Kidney capillary endothelial cell (primary cell): ENCODE data around the gene RREB1.
A peak's percentile ranks its signal among the peaks of the same experiment; 100 is the strongest.

Experiments used
- DNase-seq: peaks from one replicate; pipeline ENCODE4 v3.0.0-alpha.2; 2018; ENCODE audit warnings: low spot score

Gene RREB1

DNA sequence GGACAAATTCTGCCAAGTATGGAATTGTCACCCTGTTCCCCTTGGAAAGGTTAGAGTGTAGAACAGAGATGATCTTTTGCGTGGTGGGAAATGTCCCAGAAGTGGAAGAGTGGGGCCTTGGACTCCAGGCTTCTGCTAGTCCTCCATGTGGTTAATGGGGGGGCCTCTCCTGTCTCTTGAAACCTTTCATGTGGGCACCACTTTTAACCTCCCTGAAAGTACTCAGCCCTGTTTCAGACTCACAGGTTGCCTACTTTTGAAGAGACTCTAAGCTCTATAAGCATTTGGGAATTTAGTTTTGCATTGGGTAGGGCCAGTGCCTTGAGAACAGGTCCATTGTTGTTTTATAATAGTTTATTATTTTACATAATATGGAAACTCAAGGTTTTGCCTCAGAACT lies 17.5 kb downstream of the RREB1 start:
- no peak for DNase-seq

DNA sequence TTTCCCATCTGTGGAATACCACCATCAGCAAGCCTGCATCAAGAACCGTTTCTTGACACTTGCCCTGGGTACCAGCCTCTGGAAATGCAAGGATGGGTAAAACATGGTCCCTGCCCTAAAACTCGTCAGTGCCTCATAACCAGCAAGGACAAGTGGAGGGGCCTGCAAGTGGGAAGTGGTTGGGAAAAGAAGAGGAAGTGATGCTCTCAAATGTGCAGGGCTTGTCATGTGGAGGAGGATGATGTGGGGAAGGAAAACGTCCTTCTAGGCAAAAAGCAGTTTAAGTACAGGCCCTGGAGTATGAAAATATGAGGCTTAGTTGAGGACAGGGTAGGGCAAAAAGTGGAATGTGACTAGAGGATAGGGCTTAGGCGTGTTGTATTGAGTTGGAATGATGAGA lies 19.0 kb downstream of the RREB1 start:
- DNase-seq: no peak

DNA sequence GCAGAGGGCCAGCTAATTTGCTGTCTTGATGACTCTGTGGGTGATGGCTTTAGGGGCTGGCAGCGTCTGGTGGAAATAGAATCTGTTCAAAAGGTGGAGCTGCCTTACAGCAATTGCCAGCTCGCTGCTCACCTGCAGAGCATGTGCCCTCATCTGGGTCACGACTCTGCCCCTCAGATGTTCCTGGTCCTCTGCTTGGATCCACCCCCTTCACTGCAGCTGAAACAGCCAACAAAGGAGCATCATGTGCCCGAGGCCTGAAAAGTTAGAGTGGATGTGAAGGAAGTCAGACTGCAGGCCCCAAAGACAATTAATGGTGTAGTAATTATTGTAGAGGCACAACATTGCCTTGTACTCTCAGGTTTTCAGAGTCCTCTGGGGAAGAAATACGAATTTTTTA lies 19.9 kb downstream of the RREB1 start:
- DNase-seq: no peak

DNA sequence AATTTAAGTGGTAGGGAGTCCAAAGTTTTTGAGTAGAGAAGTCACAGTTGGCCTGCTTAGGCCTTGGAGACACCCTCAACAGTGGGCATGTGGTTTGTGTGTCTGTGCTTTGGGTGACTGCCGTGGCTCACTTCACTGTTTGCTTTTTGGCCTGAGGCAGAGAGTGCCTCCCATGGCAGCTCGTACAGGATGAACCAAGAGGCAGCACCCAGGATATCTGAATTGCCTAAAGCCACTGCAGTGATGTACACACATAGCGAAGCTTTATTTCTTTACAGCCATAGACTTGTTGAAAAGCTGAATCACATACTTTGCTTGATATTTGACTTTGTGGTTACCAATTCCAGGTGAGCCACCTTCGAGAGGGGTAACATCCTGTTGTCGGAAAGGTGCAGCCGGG lies 21.6 kb downstream of the RREB1 start:
- DNase-seq: no peak

DNA sequence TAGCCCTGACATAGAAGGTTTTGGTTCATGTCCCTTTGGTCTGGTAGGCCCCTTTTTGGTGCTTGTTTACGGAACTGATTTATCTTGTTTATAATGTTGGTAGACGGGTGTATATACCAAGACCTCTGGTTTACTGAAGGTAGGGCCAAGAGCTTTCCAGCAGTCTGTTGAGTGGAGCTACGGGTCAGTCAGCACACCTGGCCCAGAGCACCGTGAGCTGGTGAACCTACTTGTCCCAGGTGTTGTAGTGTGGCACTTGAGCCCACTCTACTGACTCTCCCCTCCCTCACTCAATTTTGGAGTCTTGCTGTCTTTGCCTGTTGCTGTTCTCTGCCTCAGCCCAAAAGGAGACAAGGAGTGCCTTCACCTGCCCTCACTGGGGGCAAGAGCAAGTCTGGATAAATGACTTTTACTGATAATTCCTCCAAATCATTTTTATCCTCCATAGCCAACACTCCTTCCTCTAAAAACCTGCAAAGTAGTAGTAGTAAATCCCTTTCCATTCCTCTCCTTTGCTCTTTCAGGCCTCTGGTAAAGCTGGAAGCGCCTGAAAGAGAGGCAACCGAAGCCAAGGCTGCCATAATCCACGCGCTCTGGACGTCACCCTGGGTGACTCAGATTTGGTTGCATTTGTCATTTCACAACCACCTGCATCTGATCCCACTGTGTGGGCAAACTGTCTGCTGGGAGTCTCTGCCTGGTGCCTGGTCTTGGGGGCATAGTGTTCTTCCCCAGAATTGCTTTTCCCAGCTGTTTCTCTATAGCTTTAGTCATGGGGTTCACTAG lies 22.2 kb downstream of the RREB1 start:
- DNase-seq: no peak

DNA sequence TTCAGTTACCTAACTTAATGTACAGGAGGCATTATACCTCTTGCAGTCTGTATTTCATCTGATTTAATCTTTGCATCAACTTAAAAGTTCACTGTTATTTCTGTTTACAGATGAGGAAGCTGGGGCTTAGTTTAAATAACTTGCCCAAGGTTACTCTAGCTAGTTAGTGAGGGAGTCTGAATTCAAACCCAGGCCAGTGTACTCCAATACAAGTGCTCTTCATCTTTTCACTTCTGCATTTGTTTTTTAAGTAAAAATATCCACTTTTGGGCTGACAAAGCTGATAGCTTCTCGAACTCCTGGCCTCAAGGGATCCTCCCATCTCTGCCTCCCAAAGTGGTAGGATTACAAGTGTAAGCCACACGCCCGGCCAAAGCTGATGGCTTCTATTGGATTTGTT lies 23.6 kb downstream of the RREB1 start:
- DNase-seq: no peak

DNA sequence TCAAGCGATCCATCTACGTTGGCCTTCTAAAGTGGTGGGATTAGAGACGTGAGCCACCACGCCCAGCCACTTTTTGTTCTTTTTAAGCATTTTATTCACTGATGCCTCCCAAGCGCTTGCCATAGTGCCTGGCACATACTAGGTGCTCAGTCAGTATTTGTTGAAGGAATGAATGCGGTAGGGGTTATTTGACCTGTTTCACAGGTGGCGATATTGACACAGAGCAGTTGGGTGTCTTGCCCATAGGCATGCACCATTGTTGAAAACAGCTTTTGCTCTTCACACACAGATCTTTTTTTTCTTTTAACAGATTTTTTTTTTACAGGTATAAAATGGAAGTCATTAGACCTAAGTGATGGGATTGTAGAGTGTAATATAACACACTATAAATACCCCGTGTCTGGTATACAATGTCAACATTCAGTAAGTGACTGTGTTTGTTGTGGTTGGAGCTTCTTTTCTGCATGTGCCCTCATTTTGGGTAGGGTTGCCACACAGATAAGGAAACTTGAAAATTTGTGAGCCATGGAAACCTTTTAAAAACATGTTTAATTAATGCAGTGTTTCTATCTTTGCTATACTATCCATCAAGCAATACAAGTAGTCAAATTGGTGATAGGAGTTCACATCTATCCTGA lies 24.8 kb downstream of the RREB1 start:
- DNase-seq: no peak

DNA sequence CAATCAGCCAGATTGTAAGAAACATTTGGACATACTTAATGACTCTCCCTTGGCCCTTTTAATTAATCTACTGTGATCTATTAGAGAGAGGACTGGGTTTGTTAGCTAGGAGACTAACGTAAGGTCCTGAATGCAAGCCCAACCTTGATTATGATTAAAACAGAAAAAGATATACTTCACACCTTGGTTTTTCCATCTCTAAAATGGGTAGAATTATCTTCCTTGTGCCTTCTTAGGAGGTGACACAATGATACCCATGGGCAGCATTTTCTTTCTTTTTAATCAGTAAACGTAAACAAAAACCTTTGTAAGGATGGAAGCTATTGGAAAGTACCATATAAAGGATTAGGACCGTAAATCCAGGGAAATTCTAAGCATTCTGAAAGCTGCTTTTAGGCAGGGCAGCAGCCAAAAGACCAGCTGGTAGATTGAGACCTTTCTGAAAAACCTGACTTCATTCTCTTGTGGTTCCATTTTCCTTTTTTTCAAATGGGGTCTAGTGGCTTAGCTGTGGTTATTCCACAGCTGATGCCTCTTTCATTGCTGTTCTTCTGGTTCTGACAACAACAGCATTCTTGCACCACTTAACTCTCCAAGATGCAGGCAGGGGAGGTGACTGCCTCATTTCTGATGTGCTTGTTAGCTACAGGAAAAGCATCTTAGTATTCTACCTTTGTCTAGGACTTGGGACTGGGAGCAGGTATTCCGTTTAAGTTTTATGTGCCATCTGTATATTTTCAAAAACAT lies 27.4 kb downstream of the RREB1 start:
- no peak for DNase-seq

DNA sequence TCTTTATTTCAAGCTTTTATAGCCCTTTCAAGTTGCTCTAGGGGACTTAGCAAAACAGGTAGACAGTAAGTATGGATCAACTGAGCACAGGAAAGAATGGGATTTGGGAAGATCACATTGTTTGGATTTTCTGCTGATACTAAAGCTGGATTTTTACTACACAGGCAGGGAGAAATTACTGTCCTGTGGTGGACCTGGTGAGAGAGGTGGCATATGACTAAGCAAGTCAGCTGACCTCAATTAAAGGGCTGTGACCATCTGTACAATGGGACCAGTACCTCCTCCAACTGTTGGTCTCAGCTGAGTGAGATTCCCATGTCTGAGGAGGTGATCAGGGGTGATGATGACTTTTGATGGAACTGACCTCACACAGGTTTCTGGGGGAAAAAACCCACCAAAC lies 28.0 kb downstream of the RREB1 start:
- DNase-seq: no peak

DNA sequence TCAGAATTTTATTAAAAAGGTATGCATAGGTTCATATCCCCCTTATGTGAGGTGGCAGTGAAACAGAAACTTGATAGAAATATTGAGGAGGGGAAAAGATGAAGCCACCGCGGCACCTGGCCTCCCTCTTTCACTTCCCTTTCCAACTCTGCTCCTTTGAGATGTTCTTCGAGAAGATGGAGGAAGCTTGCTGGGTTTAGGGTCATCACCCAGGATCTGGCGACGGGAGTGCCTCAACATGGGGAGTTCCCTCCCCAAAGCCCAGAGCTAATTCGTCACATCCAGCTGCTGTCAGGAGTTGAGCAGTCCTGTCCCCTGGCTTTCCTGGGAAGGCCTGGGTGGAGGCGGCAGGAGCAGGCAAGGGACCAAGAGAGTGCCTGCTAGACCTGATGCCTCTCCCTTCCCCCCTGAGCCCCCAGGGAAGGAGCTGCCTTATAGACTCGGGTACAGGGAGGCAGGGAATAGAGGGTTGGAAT lies 29.1 kb downstream of the RREB1 start:
- DNase-seq: no peak

DNA sequence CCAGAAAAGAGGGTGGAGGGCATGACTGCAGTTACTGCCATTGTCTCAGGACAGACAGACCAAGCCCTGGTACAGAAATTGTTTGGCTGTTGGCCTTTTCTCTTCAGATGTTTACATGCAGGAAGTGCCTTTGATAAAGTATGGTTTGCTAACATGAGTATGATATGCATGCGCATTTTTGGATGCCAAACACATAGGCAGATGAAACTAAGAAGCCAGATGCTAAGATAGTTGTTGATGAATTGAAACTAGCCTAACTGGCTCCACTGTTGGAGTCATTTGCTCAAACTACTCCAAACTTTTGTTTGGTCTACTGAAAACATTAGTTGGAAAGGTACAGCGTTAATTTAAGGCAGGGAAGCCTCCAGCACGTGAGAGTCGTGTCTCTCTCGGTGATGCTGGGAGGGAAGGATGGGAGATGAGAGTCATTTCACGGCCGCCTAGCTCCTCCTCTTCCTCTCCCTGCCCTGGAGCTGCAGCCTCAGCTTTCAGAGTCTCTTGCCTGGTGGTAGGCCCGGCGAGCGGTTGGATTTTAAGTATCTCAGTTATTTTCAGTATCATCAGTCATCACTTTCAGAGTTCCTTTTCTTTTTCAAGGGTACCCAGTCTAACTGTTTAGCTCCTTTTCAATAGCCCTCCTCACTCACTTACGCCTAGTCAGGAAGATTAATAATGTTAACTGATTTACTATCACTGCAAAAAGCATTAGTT lies 29.7 kb downstream of the RREB1 start:
- DNase-seq: peak; percentile 62

DNA sequence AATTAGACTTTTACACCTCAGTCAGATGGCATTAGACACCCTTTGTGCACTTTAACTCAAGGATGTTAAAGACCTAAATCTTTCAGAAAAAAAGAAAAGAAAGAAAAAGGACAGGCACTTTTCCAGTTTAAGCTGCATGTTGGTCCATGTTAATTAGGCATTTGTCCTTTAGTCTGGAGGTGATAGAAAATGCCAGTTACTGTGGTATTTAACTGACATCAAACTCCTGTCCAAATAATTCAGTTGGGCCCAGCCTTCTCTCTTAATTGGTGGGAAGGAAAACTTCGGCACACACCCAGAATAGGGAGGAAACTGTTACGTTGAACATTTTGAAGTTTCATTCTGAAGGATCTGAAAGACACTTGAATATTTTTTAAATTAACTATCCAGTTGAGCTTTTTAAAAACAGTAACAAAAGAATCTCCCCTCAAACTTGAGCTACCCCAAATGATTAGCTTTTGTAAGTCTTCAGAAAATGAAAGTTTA lies 30.3 kb downstream of the RREB1 start:
- no peak for DNase-seq

DNA sequence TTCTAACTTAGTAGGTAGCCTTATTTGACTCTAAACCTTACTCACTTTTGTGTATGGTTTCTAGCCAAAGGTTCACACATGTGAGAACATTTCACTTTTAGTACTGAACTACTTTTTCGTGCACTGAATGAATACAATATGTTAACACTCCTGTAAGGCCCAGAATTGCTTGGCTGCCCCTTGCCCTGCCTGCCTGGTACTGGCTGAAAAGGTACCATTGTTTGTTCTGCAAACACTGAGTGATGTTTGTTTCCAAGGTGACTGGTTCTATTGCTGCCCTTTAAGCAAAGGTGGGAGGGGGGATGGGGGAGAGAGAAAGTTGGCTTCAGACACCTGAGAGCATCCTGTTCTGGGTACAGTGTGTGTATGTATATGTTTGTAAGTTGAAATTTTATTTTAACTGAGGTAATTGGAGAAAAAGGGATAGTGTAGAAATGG lies 31.2 kb downstream of the RREB1 start:
- no peak for DNase-seq

DNA sequence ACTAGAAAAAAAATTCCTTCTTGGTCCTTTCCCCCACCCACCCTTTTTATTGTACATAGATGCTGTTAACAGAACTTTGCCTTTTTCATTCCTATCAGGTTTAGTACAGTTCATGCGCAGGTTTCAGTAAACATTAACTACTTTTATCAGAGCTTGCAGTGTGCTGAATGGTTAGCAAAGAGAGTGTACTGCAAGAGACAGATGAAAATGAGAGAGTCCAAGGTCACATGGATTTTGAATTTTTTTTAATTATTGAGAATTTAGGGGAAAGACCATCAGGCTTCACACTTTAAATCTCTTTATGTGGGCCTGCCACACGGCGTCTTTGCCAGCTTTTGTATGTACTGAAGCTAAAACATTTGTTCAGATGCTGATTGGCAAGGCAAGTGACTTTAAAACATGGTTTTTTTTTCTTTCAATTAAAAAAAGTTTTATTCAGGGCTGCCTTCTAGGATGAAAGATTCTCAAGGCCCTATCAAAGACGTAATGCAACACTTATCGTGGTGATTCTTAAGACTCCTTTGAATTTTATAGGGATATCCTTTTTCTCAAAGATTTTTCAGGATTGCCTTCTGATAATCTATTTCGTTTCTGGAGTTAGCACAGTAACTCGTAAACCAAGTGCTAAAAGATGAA lies 32.2 kb downstream of the RREB1 start:
- no peak for DNase-seq

DNA sequence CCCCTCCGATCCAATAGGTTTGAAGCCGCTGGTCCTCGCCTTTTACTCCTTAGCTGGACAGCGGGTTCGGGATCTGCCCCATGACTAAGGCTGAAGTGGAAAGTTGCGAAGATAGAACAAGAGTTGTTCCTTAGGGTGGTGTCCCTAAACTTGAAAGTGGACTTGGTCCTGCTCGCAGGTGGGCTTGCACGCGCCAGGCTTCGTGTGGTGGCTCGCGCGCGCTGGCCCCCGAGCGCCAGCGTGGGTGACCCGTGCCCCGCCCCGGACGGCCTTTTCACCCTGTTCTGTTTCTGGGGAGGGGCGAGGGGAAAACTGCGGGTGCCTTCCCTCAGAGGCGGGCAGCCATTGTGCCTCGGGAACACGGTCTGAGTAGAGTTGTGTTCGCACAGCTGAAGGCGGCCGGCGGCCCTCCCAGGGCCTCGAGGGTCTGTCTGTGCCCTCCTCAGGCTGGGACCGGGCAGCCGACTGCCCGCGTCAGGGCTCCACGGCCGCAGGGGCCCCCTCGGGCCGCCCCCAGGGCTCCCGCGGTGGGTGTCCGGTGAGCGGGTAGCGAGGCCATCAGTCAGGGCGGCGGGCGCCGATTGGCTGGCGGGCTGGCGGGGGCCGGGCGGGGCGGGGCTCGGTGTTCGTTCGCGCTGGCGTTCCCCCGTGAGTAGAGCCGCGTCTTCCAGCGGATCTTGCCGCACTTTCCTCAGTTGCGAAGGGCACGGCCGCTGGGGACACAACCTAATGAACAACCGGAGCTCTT lies 33.0 kb downstream of the RREB1 start:
- DNase-seq: peak; percentile 69

DNA sequence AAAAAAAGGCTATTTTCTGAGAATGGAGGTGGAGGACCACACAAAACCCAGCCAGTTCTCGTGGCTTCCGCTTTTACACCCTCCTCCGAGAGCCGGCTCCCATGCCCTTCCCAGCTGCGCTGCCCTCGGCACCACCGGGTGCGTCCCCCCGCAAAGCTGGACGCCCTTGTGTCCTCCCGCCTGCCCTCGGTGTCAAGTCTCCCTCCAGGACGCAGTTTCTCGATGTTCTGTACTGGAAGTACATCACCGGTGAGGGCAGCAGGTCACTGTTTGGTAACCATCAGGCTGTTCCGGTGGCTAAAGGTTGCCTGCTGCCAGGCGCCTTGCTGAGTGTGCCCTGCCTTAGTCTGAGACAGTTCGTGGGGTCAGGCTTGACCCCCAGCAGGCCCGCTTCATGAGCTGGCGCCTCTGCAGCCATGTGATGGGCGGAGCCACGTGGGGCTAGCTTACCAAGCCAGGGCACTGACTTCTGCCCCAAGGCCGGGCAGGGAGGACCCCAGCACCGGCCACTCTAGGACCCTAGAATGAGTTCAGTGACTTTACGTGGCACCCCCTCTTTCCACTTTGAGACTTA lies 34.6 kb downstream of the RREB1 start:
- no peak for DNase-seq

DNA sequence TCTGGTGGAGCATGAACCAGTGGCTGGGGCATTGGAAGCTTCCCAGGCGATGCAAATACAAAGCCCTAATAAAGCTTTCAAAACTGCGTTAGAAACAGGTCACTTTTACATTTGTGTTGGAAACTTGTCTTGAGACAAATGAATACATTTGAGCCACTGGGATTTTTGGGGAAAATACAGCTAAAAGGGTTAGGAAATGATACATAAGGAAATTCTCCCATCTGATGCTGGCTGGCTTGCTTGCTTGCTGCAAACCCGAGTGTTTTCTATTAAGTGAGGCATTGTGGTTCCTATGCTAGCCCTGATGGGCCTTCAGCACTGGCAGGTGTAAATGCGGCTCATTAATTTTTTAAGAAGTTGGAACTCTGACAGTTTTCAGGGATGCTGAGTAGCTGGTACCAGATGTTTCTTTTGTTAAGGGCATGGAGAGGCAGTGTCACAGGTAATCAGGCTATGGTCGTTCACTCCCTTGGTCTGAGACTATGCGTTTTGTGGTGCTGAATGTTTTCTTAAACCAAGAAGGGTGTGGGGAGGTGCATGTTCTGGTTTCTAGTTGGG lies 35.2 kb downstream of the RREB1 start:
- DNase-seq: no peak

DNA sequence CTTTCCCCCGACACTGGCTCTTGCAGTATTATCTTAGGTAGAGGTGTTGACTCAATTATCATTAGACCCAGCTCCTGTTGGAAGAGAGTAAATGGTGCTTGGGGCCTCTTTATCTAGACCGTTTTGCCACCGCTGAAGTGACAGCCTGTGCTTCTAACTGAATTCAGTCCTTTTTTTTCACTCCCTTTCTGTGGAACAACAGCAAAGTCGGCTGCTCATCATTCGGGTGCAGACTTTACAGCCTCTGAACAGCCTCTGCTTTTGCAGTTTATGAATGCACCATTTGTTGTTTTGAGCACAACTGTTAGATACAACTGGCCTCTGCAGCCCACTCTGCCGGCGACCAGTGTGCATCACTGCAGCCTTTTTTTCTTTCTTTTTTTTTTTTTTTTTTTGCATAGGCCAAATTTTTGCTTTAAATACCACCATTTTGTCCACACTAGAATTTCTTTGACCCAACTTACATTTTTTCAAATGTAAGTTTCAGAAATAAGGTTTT lies 35.8 kb downstream of the RREB1 start:
- DNase-seq: no peak

DNA sequence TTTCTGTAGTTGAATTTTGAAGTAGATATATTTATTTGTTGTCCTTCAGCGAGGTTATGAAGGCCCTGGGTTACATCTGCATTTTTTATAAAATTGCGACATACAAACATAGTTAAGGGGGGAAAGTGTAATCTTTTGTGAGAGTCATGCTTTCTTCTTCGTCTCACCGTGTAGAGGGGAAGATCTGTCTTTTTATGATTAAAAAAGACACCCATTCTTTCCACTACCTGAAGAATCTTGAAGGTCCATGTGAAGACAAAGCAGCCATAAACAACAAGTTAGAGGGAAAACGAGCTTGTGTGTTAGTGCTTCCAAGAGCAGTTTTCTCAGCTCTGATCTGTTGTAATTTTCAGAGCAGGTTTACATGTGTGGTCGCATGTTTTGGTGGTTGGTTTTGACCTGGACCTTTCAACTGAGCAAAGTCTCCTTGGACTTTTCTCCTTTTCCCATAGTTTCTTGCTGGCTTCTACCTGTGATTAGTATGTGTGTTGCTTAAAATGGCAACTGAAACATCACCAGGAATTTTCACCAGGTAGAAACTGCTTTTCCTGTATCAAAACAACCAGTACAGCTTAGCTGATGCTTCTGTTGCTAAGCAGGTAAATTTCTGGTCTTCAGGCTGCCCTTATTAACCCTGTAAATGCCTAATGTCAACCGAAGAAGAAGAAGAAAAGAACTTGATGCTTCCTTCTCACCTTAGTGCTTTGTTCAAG lies 37.3 kb downstream of the RREB1 start:
- no peak for DNase-seq

DNA sequence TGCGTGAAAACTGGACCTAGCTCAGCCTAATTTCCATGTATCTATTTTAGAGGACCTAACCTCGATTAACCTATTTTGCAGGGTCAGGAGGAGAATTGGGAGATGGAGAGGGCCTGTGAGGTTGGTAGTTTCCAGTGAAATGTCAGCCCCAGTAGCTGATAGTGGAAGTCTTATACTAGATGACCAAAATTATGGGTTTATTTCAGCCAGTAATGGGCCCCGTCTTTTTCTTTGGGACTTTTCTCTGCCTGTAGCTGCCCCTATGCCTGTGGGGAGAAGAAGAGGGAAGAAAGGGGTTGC lies 37.8 kb downstream of the RREB1 start:
- no peak for DNase-seq
